GM19099 (cell line): ENCODE results near the gene CLASP1.

Source experiments
- POLR2A ChIP-seq: IDR thresholded peaks from 3 replicates; pipeline ENCODE4 v1.6.1; 2011; ENCODE audit warnings: low read depth; ENCODE audit not compliant: insufficient read length; ENCODE audit errors: extremely low read depth

The CLASP1 gene

GRCh38 chr2:121519153-121519552, 130.1 kb downstream of the CLASP1 start:
- no peak for TF ChIP-seq POLR2A

DNA sequence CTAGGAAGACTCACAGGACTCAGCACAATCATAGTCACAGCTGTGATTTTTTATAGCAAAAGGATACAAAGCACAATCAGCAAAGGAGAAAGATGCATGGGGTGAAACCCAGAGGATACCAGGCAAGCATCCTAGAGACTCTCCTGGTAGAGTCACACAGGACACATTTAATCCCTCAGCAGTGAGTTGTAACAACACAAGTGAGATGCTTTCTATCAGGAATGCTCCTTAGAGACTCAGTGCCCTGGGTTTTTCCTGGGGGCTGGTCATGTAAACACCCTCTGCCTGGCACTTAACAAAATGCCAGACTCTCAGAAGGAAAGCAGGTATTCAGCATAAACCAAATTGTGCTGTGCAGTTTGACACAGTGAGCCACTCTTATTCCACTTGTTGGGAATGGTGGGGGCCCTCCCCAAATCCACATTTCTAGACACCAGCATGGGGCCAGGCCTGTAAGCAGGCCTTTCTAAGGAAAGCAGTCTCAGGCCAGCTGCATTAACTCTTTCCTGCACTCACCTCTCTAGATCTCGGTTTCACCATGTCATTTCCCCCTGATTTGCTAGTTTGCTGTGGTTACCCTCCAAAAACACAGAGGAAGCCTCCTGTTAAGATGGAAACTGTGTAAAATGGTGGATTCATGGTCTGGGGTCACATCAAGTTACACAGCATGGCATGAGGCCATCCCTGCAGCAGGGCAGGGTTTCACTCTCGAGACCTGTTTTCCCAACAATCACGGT, 135.5 kb downstream of the CLASP1 start:
- TF ChIP-seq POLR2A: no peak

DNA sequence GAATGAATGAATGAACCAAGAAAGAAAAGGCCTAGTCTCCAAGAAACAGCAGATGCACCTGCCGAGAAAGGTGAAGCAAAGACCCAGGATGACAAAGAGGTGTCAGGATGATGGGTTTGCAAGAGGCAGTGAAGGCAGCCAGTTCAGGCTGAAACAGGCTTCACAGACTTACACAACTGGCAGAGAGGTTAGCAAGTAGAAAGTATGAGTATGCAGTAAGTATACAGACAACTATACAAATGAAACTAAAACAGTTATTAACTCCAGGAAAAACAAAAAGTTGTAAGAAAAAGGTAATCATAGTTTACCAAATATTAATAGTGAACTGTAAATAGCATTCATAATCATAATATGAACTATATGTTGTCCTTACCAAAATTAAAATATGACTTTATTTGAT, 138.4 kb downstream of the CLASP1 start:
- TF ChIP-seq POLR2A: no peak

DNA sequence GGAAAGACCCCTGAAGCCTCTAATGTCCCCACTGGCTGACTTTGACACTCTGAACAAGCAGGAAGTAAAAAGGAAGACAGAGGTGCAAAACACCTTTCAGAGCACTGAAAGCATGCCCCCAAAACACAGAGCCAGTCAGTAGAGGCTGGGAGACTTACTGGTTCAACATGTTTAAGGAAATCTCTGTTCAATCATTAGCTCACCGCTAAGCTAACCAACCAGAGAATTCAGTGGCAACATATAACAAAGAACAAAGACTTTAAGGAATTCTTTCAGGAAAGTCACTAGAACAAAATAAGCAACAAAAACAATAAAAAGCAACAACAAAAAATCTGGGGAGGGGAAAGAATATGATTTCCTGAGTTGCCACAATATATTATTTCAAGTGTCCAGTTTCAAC, 142.6 kb downstream of the CLASP1 start:
- no peak for TF ChIP-seq POLR2A

DNA sequence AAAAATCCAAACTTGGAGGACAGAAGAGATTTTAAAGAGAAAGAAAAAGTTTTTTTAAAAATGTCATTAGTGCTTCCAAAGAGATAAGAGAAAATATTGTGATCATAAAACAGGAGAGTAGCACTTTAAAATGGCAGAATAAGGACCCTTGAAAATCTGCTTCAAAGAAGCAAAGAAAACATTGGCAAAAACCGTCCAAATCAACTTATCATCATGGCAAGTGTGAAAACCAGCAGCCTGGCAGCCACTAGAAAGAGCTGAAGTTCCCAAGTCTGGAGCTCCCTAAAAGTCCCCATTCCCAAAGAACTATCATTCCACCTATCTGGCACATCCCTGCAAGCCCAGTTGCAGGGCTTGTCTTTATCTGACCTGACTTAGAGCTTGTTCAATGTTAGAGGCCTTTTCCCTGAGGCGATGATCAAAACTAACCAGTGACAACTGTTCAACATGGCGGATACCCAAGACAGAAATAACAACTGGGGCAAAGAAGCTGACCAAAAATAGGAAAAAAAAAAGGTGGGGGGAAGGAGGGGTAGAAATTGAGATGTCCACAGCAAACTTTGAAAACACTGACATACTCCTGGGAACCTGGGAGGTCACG, 143.2 kb downstream of the CLASP1 start:
- no peak for TF ChIP-seq POLR2A

- no peak for TF ChIP-seq POLR2A
These were observed 144.3 kb downstream of the CLASP1 start for GRCh38 chr2:121505005-121505404.

- TF ChIP-seq POLR2A: no peak
These were observed 144.9 kb downstream of the CLASP1 start for GRCh38 chr2:121504316-121504715.

DNA sequence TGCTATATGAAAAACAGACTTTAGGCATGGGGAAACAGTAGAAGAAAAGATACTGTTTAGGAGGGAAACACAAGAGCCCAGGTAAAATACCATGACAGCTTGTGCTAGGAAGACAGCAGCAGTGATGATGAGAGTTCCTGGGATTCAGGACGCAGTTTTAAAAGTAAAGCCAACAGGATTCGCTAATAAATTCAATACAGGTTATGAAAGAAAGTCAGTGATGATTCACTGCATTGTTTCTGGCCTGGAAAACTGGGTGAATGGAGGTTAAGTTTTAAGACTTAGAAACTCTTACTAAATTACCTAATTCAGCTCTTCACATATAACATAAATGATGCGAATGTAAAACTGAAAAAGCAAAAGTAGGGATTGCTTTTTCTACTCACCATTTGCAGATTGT, 146.5 kb downstream of the CLASP1 start:
- no peak for TF ChIP-seq POLR2A

GRCh38 chr2:121502246-121502645, 147.0 kb downstream of the CLASP1 start:
- no peak for TF ChIP-seq POLR2A

DNA sequence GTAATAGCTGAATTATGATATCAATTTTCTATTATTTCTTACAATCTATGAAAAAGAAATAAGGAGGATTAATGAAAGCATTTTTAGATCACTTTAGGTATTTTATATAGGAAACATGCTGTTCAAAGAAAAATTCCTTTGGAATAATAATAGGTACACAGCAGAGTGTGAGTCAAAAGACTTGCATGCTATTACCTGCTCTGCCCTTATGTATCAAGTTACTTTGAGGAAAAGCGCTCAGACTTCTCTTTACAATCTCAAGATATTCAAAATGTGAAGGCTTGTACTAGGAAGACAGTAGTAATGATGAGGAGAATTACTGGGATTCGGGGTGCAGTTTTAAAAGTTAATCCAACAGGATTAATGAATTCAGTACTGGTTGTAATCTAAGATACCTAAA, 147.7 kb downstream of the CLASP1 start:
- no peak for TF ChIP-seq POLR2A

DNA sequence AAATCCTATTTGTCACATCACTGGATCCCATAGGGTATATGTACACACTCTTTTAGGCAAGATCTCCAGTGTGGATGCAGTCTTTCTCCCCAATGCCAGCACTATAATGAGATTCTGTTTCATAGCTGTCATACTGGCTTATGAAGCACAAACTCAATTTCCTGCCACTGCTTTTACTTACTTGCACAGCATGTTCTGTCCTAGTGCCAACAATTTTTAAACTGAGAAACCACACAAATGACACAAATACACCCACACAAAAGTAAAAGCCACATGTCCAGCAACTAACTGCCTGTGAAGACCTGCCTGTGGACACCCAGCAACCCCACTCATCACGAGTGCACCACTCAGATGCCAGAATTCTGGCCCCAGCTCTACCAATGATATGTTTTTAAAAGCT, 148.2 kb downstream of the CLASP1 start:
- no peak for TF ChIP-seq POLR2A

GRCh38 chr2:121498731-121499130, 150.5 kb downstream of the CLASP1 start:
- no peak for TF ChIP-seq POLR2A

DNA sequence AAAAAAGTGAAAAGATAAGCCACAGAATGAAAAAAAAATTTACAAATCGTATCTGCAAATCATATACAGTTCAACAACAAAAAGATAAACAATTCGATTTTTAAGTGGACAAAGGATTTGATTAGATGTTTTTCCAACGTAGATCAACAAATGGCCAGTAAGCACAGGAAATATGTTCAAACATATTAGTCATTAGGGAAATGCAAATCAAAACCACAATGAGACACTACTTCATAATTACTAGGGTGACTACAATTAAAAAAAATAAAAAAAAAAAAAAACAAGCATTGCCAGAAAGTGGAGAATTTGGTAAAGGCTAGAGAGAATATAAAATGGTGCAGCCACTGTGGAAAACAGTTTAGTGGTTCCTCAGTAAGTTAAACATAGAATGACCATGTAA, 156.9 kb downstream of the CLASP1 start:
- TF ChIP-seq POLR2A: no peak

DNA sequence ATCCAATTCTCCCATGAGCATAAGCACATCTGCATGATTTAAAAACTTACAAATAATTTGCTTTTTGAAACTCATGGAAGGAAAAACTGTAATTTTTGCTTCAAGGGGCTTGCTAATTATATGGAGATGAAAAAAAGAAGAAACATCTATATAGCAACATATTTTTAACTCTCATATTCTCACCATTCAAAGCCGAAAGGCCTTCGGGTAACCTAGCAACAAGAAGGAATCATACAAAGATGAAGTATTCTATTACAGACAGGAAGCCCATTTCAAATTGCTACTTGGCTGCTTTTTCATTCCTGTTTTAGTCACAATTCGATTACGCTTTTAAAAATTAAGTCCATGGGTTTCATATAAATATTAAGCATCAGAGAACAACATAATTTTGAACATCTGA, 157.7 kb downstream of the CLASP1 start:
- TF ChIP-seq POLR2A: no peak

DNA sequence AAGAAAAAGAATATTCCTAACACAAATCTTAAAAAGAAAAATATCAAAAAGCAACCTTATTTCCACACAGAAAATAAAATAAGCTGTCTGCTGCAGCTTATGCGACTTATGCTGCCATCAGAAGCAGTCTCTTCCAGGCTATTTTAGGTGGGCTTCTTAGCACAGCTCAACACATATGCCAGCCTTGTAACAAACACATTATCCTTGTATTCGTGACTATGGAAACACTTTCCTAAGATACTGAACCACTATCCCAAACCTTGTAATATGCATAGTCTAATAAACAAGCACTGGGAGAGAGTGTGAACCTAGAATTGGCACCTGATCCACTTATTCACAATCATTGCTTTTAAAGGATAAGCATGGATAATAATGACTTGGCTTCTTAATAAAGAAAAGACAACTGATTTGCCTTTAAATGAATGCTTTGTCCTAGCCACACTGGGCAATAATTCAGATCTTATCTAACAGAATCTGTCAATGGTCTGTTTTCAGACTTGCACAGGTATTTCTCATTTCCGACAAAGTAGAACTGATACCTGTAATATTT, 158.6 kb downstream of the CLASP1 start:
- no peak for TF ChIP-seq POLR2A

DNA sequence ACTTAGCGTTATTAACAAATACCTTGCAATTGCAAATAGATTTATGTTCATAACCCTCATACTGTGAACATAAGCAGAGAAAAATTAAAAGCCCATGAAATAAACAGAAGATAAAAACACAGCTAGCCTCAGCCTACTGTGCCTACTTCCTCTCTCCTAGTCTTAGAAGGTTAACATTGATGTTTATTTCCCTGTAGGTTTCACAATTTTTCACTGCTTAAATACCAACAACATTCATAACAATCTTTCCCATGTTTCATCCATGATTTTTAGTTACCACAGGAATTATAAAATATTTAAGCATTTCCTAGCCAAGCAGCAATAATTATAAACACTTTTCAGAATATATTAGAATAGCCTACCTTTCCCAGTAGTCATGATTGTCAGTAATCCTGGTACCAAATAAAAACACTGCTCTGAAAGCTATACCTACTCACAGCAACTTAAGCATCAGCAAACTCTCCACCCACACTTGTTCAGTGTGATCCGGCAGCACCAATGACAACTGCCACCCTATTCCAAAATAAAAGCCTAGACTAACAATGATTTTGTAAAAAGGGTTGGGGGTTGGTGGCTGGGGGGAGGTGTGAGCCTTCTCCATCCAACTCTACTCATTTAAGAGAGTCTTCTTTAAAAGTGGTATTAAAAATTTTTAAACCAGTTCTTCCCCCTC, 159.2 kb downstream of the CLASP1 start:
- TF ChIP-seq POLR2A: no peak
